ENCODE data around the gene TRAPPC14. TPM values are rescaled to one million over a fixed set of nuclear protein-coding genes. Genes with fewer than 3 reads are reported as not detected.

The TRAPPC14 gene
- total and polyA plus RNA-seq, 2 of the 13 experiments (the other 11 are each of a cell fraction or from before 2014, with no cell fraction given): 4.7 to 9.6 TPM

GRCh38 chr7:100153708-100154535 lies 4.6 kb downstream of the TRAPPC14 start (continued):
- TF ChIP-seq ZNF687 (CRISPR knock-in tag; IDR thresholded peaks at IDR 0.05): peak; percentile 19; the same call in 1 of the 2 replicates
- no peak for TF ChIP-seq SIN3A (IDR thresholded peaks at IDR 0.05; ENCODE audit: borderline replicate concordance, low read depth, low read length)
- TF ChIP-seq POLR2A (IDR thresholded peaks at IDR 0.05; ENCODE audit: insufficient read depth in 1 of 2, low read depth in 2 of 2, low read length in 2 of 2): peak in 1 of 2 experiments; percentile 39; a peak in 2 of 4 replicates
- TF ChIP-seq ZNF773 (CRISPR knock-in tag; IDR thresholded peaks at IDR 0.05; ENCODE audit: borderline replicate concordance): no peak
- no peak for TF ChIP-seq BATF2 (CRISPR knock-in tag; IDR thresholded peaks at IDR 0.05)
- TF ChIP-seq ZMYM2 (CRISPR knock-in tag; IDR thresholded peaks at IDR 0.05): no peak
- TF ChIP-seq ZNF577 (CRISPR knock-in tag; IDR thresholded peaks at IDR 0.05; ENCODE audit: borderline replicate concordance, low read depth): no peak
- no peak for TF ChIP-seq NFYB (CRISPR knock-in tag; IDR thresholded peaks at IDR 0.05)
- peak; percentile 61 for TF ChIP-seq AGO2 (optimal IDR thresholded peaks at IDR 0.05; ENCODE audit: low read depth, low read length)
- no peak for TF ChIP-seq TBX3 (IDR thresholded peaks at IDR 0.05; ENCODE audit: borderline replicate concordance)
- TF ChIP-seq RAD51 (IDR thresholded peaks at IDR 0.05; ENCODE audit: borderline replicate concordance): no peak
- TF ChIP-seq ZFP90 (CRISPR knock-in tag; IDR thresholded peaks at IDR 0.05; ENCODE audit: borderline replicate concordance): no peak
- TF ChIP-seq ZNF792 (CRISPR knock-in tag; IDR thresholded peaks at IDR 0.05): no peak
- no peak for TF ChIP-seq POLR2AphosphoS2 (IDR thresholded peaks at IDR 0.05; ENCODE audit: low read depth, low read length)
- peak; percentile 10; the same call in 1 of the 2 replicates for TF ChIP-seq SAP130 (CRISPR knock-in tag; IDR thresholded peaks at IDR 0.05; ENCODE audit: low read depth)
- TF ChIP-seq ZMYM4 (CRISPR knock-in tag; IDR thresholded peaks at IDR 0.05): no peak
- TF ChIP-seq UBTF (CRISPR knock-in tag; IDR thresholded peaks at IDR 0.05): no peak
- no peak for TF ChIP-seq ATF2 (CRISPR knock-in tag; IDR thresholded peaks at IDR 0.05)
- TF ChIP-seq FOXK1 (CRISPR knock-in tag; IDR thresholded peaks at IDR 0.05; ENCODE audit: borderline replicate concordance, low read depth): no peak
- no peak for TF ChIP-seq RNF2 (conservative IDR thresholded peaks at IDR 0.05; ENCODE audit: low read depth)
- no peak for TF ChIP-seq ZNF788 (CRISPR knock-in tag; IDR thresholded peaks at IDR 0.05; ENCODE audit: borderline replicate concordance)
- TF ChIP-seq JDP2 (CRISPR knock-in tag; IDR thresholded peaks at IDR 0.05; ENCODE audit: borderline replicate concordance): no peak

All from HepG2 (cell line).